GM19023 (cell line): ENCODE results near the gene TMEM171.

Source experiments
- ATAC-seq: cut with Tn5 transposase; IDR thresholded peaks from one replicate; pipeline ENCODE4 v1.9.1; 2021; ENCODE audit warnings: mild to moderate bottlenecking, moderate library complexity; ENCODE audit not compliant: unreplicated experiment

TMEM171 gene

GRCh38 chr5:73119451-73120157, 771 bp upstream of the TMEM171 start:
- no peak for ATAC-seq

DNA sequence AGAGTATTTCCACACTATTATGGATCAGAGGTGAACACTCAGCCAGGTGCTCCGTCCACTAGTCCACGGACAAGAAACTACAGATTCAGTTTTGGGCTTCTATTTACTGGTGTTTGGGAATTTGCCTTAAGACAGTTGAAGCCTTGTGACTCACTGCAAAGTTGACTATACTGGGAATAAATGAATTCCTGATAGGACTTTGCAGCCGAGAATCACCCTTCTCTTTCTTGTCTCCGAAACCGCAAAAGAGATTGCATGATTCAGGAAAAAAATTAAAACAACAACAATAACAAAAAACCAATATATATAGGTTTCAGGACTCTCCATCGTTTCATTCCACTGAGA, 716 bp downstream of the TMEM171 start:
- no peak for ATAC-seq

GRCh38 chr5:73122875-73123810, 2.8 kb downstream of the TMEM171 start:
- ATAC-seq: no peak

- ATAC-seq: no peak
Observed at GRCh38 chr5:73125289-73125688, 4.9 kb downstream of the TMEM171 start.

GRCh38 chr5:73126381-73126780, 6.0 kb downstream of the TMEM171 start:
- no peak for ATAC-seq

GRCh38 chr5:73126957-73127356, 6.6 kb downstream of the TMEM171 start:
- ATAC-seq: no peak

- ATAC-seq: no peak
Observed at GRCh38 chr5:73129143-73129542, 8.8 kb downstream of the TMEM171 start.

GRCh38 chr5:73130811-73131210, 10.4 kb downstream of the TMEM171 start:
- no peak for ATAC-seq

- ATAC-seq: no peak
Observed at GRCh38 chr5:73131711-73132425, 11.5 kb downstream of the TMEM171 start.

GRCh38 chr5:73132759-73133158, 12.4 kb downstream of the TMEM171 start:
- no peak for ATAC-seq

GRCh38 chr5:73135021-73135420, 14.6 kb downstream of the TMEM171 start:
- no peak for ATAC-seq

DNA sequence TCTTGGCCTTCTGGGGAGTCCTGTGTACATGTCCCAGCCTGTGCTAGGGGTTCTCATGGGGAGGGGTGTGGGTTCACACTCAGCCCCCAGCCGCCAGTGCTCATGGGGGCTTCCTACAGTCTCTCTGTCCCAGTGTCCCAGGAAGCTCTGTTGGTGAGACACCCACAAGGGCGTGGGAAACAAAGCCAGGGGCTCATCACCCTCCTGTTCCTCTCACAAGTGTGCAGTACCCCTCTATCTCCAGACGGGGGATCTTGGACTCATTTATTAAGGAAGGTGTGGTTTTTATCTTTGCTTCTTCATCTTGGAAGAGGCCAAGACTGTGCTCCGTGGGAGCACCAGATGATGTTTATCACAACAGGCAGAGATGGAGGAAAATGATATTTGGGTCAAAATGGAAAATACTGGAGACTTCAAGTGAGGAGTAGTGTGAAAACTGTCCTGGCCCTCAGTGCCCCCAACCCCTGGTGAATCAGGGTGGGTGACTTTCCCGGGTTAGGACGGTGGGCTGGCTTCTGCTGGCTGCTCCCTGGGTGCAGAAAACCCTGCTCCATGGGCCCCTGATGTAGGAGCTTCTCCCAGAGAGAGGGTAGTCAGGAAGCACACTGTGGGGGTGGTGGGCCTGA, 15.2 kb downstream of the TMEM171 start:
- no peak for ATAC-seq

DNA sequence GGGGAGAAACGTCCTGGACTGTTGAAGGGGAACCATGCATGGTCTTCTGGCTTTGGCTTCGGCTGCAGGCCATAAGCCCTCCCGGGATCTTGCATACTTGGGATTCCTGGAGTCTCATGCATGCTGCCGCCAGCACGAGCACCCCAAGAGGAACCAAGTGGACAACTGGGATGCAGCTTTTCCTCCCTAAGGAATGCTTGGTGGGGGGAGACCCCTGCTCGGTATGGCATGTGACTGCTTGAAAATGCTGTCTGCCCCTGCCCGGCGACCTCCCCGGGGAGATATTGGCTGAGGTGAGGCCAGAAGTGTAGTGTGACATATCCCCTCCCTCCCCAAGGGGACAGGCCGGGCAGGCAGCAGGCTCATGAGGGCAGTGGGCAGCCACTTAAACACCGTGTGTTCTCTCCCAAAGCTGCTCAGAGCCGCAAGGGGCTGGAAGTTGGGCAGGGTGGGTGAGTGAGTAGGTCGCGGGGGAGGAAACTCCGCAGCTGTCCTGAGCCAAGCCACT, 15.7 kb downstream of the TMEM171 start:
- ATAC-seq: no peak

DNA sequence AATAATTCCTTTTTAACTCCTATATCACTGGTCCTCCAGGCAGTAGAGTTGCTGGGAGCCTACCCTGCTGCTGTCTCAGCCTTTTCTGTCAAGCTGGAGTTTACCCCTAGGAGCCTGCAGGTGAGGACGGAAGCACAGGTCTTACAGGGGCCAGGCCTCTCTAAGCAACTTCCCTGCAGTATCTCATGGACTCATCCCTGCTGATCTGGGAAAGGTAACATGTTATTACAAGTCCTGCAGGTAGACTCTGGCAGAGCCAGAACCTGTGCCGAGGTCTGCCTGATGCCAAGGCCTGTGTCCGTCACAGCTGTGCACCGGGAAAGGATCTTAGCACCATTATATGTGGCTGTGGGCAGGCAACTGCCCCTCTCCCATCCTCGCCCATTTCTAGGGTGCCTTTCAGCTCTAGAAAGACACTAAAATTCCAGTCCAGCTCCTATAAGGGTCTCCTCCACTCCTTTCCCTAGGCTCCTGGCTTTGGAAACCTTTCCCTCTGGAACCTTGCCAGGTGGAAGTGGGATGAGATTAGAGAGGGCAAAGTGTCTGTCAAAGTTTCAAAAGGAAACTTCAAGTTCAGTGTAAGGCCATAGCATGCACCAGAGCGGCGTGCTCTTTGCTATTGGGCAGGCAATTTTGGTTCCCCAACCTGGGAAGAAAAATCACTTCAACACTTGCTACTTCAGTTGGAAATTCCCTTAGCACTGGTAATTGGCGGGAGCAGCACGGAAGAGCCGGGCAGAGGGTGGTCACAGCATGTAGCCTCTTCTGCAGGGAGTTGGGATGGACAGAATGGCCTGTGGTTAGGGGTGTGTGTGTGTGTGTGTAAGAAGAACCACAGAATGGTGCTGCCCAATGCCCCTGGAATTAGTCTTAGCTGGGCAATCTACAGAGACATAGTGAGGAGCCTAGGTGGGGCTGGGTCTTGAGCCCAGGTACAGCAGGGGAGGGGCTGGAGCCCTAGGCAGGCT, 17.5 kb downstream of the TMEM171 start:
- ATAC-seq: no peak

- no peak for ATAC-seq
Observed at GRCh38 chr5:73139485-73139884, 19.1 kb downstream of the TMEM171 start.

GRCh38 chr5:73140801-73141200, 20.4 kb downstream of the TMEM171 start:
- ATAC-seq: no peak

GRCh38 chr5:73142035-73142434, 21.7 kb downstream of the TMEM171 start:
- no peak for ATAC-seq

GRCh38 chr5:73143716-73144115, 23.3 kb downstream of the TMEM171 start:
- no peak for ATAC-seq

- no peak for ATAC-seq
Observed at GRCh38 chr5:73149540-73149939, 29.2 kb downstream of the TMEM171 start.

DNA sequence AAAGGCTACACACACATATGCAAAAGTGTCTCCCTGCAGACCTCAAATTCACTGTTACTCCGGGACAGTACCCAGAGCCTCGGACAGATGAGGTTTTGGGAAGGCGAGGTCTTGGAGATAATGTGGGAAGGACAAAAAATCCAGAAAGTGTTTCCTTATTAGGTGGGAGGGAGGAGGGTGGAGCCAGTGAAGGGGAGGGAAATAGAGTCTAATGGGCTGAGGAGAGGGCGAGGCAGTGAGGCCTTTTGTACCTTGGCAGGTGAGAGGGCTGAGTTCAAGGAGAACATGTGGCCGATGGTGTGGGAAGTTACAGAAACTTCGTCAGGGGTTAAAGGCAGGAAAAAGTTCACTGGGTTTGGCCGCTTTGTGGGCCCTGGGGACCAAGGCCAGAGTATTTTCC, 30.5 kb downstream of the TMEM171 start:
- no peak for ATAC-seq
